ENCODE data around the gene SH2D1A. TPM values are rescaled to one million over a fixed set of nuclear protein-coding genes. Genes with fewer than 3 reads are reported as not detected.
"Not testable (repeated sequence)": the region's sequence is repeated elsewhere in the genome, so short reads cannot be mapped to it uniquely, and the experiment has no call there.

SH2D1A gene
- under 1 TPM; 0.10 to 0.41 (median 0.22) TPM for polyA plus RNA-seq (ENCODE audit: insufficient read length in 3 of 3)
- long read RNA-seq, donor 1: 0 reads
- long read RNA-seq, donor 2, partial matches to known transcripts: 0 of 1 reads
- long read RNA-seq, donor 2, other reads (novel, unspliced or antisense): 0 of 1 reads
- long read RNA-seq, donor 3, partial matches to known transcripts: 0 of 1 reads
- long read RNA-seq, donor 3, other reads (novel, unspliced or antisense): 0 of 1 reads
- long read RNA-seq, donor 4: 0 reads
- long read RNA-seq, donor 5: 0 reads
- long read RNA-seq, donor 6: 0 reads
- long read RNA-seq, donor 7: 0 reads
- long read RNA-seq, donor 8: 0 reads
- long read RNA-seq, donor 9: 0 reads
- long read RNA-seq, donor 10: 0 reads
- long read RNA-seq, donor 11: 0 reads
- long read RNA-seq, donor 12, partial matches to known transcripts: 0 of 1 reads
- long read RNA-seq, donor 12, other reads (novel, unspliced or antisense): 0 of 1 reads
- long read RNA-seq, donor 13: 0 reads
- long read RNA-seq, donor 14: 0 reads
- long read RNA-seq, donor 15, partial matches to known transcripts: 0 of 3 reads
- long read RNA-seq, donor 15, other reads (novel, unspliced or antisense): 0 of 3 reads
- long read RNA-seq, donor 16, partial matches to known transcripts: 0 of 1 reads
- long read RNA-seq, donor 16, other reads (novel, unspliced or antisense): 0 of 1 reads

- DNase-seq: no peak
Measured at GRCh38 chrX:124346117-124346876, at the start of gene SH2D1A. SH2D1A (plus strand) TSS chrX:124346563; CDS start chrX:124346643, 80 bp downstream.

- DNase-seq: not testable (repeated sequence)
Measured at GRCh38 chrX:124299323-124299722, 47.0 kb upstream of the SH2D1A start.

GRCh38 chrX:124300405-124300804 is 46.0 kb upstream of the SH2D1A start:
- DNase-seq: no peak

- no peak for DNase-seq
Measured at GRCh38 chrX:124307253-124307907, 39.0 kb upstream of the SH2D1A start.

GRCh38 chrX:124325732-124326131 is 20.6 kb upstream of the SH2D1A start:
- no peak for DNase-seq

GRCh38 chrX:124328765-124329164 is 17.6 kb upstream of the SH2D1A start:
- no peak for DNase-seq

- DNase-seq: no peak
Measured at GRCh38 chrX:124332481-124333424, 13.6 kb upstream of the SH2D1A start, which contains the start of gene TEX13D. TEX13D (plus strand) TSS chrX:124332660; CDS start chrX:124332918, 258 bp downstream.

- DNase-seq: no peak
Measured at GRCh38 chrX:124333862-124334261, 12.5 kb upstream of the SH2D1A start.

GRCh38 chrX:124334555-124334954 is 11.8 kb upstream of the SH2D1A start:
- not testable (repeated sequence) for DNase-seq

GRCh38 chrX:124335598-124335997 is 10.8 kb upstream of the SH2D1A start:
- no peak for DNase-seq

GRCh38 chrX:124337916-124338315 is 8.4 kb upstream of the SH2D1A start:
- no peak for DNase-seq

GRCh38 chrX:124338733-124339514 is 7.4 kb upstream of the SH2D1A start:
- no peak for DNase-seq

GRCh38 chrX:124341396-124342132 is 4.8 kb upstream of the SH2D1A start:
- no peak for DNase-seq

GRCh38 chrX:124342174-124342867 is 4.0 kb upstream of the SH2D1A start:
- DNase-seq: no peak

- DNase-seq: no peak
Measured at GRCh38 chrX:124343016-124343415, 3.3 kb upstream of the SH2D1A start.

GRCh38 chrX:124344246-124344645 is 2.1 kb upstream of the SH2D1A start:
- no peak for DNase-seq

GRCh38 chrX:124346877-124347241 is 496 bp downstream of the SH2D1A start:
- DNase-seq: no peak

- no peak for DNase-seq
Measured at GRCh38 chrX:124347242-124347641, 879 bp downstream of the SH2D1A start.
